Endothelial cell (in vitro differentiated cells): Measurements from ENCODE around the gene HIVEP3. TPM values are rescaled to one million over a fixed set of nuclear protein-coding genes. Genes with fewer than 3 reads are reported as not detected.
A peak's percentile ranks its signal among the peaks of the same experiment; 100 is the strongest.

Source experiments
- DNase-seq: peaks from one replicate; pipeline ENCODE4 v3.0.0; 2021; ENCODE audit warnings: low spot score
- H3K27ac Mint-ChIP-seq: one replicate; pipeline ENCODE4 v1.8.0; 2021; ENCODE audit warnings: mixed read lengths, inconsistent platforms; ENCODE audit not compliant: unreplicated experiment
- H3K27me3 Mint-ChIP-seq: one replicate; pipeline ENCODE4 v1.8.0; 2021; ENCODE audit warnings: mild to moderate bottlenecking, moderate library complexity, mixed read lengths, inconsistent platforms; ENCODE audit not compliant: unreplicated experiment
- H3K36me3 Mint-ChIP-seq: one replicate; pipeline ENCODE4 v1.8.0; 2021; ENCODE audit warnings: mild to moderate bottlenecking, low read depth, mixed read lengths, inconsistent platforms; ENCODE audit not compliant: unreplicated experiment
- H3K4me1 Mint-ChIP-seq: one replicate; pipeline ENCODE4 v1.8.0; 2021; ENCODE audit warnings: mild to moderate bottlenecking, mixed read lengths, inconsistent platforms; ENCODE audit not compliant: unreplicated experiment
- H3K4me3 Mint-ChIP-seq: one replicate; pipeline ENCODE4 v1.8.0; 2021; ENCODE audit warnings: mild to moderate bottlenecking, mixed read lengths, inconsistent platforms; ENCODE audit not compliant: unreplicated experiment
- H3K9me3 Mint-ChIP-seq: one replicate; pipeline ENCODE4 v1.8.0; 2021; ENCODE audit warnings: mixed read lengths, inconsistent platforms; ENCODE audit not compliant: unreplicated experiment
- total RNA-seq: library from RNA; stranded (reverse); fragmentation: NEBNext Ultra II Directional; extraction: Animal tissue kit (Norgen Biotek cat#: 25700); gene quantifications from one replicate; pipeline ENCODE4 v1.2.1, GENCODE V29; 2021; ENCODE audit not compliant: unreplicated experiment
- TF ChIP-seq, protein P1 (sequence below): fragments of 200-600 bp; sonication (generic); IDR thresholded peaks from one replicate; pipeline ENCODE4 v1.5.0; 2021; ENCODE audit warnings: antibody characterized with exemption; ENCODE audit not compliant: unreplicated experiment

HIVEP3 gene
- total RNA-seq, 1 donor from 2014 or later = 8.9 TPM

DNA sequence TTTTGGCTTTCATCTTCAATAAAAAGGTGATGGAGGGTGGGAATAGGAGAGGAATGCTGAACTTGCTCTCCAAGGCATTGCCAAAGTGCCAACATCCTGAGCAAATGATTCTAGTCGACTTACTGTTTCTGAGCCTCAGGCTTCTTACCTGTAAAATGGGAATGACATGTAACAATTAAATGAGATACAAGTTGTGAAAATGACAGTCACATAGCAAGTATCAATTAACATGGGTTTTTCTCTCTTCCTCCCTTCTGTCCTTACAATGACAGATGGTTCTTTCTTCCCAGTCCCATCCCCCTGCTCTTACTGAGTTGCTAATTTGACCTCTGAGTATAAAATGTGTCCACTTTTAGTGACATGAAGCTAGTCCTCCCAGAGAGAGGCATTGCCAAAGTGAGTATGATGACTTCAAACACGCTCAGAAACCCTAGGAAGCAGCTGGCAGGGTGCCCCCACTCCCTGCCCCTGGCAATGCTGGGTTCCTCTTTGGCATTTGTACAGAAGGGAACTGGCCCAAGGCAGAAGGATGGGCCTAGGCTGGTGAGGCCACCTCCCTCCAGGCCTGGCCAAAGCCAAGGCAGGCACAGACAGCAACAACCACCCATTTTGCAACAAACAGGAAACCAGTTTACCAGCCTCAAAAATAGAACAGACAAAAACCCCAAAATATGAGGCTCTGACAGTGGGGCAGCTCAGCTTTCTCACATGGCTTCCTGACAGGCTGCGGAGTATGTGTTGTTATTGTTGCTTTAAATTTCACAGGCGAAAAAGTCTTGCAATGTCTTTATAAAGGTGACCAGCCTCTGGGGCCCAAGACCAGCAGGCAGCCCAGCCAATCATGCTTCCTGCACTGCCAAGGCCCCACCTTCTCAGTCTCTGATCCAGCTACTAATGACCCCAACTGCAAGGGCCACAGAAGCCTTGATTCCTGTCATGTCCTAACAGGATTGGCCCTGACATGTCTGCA, 115.9 kb downstream of the HIVEP3 start:
- DNase-seq = no peak
- Mint-ChIP-seq H3K4me3 (no peak overlapping the region), H3K27me3 (no peaks in the 10 kb centered on the region), H3K9me3 (no peaks in the 10 kb centered on the region), H3K27ac (no peak overlapping the region), H3K36me3 (no peaks in the 10 kb centered on the region), H3K4me1 (peaks cover 7% of the 10 kb centered on the region)
- TF ChIP-seq, protein P1, sequence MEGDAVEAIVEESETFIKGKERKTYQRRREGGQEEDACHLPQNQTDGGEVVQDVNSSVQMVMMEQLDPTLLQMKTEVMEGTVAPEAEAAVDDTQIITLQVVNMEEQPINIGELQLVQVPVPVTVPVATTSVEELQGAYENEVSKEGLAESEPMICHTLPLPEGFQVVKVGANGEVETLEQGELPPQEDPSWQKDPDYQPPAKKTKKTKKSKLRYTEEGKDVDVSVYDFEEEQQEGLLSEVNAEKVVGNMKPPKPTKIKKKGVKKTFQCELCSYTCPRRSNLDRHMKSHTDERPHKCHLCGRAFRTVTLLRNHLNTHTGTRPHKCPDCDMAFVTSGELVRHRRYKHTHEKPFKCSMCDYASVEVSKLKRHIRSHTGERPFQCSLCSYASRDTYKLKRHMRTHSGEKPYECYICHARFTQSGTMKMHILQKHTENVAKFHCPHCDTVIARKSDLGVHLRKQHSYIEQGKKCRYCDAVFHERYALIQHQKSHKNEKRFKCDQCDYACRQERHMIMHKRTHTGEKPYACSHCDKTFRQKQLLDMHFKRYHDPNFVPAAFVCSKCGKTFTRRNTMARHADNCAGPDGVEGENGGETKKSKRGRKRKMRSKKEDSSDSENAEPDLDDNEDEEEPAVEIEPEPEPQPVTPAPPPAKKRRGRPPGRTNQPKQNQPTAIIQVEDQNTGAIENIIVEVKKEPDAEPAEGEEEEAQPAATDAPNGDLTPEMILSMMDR = no peak

DNA sequence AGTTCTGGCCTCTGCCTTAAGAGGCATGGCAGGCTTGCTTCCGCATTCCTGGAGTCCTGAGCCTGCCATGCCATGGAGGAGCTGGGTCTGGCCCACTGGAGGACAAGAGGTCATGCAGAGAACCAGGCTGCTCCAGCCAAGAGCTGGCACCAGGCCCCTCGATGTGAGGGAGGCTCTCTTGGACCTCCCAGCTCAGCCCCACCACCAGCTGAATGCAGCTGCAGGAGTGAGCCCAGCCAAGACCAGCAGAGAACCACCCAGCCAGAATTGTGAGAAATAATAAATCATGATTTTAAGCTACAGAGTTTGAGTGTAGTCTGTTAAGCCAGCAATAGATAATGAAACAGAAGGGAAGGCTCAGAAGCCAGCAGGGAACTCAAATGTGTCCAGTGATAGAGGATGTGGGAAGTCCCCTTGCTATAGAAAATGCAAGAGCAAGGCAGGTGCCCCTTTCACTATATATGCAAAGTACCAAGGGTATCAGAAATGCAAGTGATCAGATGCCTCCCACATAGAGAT, 118.4 kb downstream of the HIVEP3 start:
- H3K4me3 Mint-ChIP-seq = no peak overlapping the region
- DNase-seq = no peak
- TF ChIP-seq, protein P1 = no peak
- H3K27me3 Mint-ChIP-seq = no peaks in the 10 kb centered on the region
- H3K9me3 Mint-ChIP-seq = no peaks in the 10 kb centered on the region
- H3K4me1 Mint-ChIP-seq = no peaks in the 10 kb centered on the region
- no peak overlapping the region for H3K27ac Mint-ChIP-seq
- no peaks in the 10 kb centered on the region for H3K36me3 Mint-ChIP-seq

- no peak for DNase-seq
- Mint-ChIP-seq H3K4me1 (no peaks in the 10 kb centered on the region), H3K9me3 (no peaks in the 10 kb centered on the region), H3K27ac (no peak overlapping the region), H3K27me3 (no peaks in the 10 kb centered on the region), H3K4me3 (no peak overlapping the region), H3K36me3 (no peaks in the 10 kb centered on the region)
- TF ChIP-seq, protein P1 = no peak
These were observed 119.0 kb downstream of the HIVEP3 start for GRCh38 chr1:41799723-41800122.

DNA sequence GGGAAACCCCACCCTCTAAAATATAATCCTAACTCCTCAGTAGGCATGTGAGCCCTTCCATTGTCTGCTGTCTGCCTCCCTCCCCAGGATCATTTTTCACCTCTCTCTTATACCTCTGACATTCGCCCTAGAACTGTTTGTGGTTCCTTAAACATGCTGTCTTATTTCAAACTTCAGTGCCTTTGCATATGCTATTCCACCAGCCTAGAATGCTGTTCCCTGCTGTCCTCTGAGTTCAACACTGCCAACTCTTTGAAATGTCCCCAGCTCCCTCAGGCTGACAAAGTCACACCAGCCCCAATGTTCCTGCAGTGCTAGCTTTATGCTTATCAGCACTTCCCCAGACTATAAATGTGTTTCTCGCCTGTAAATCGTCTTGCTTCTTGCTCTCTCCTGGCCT, 119.5 kb downstream of the HIVEP3 start:
- no peak overlapping the region for H3K4me3 Mint-ChIP-seq
- H3K4me1 Mint-ChIP-seq = no peaks in the 10 kb centered on the region
- H3K27me3 Mint-ChIP-seq = no peaks in the 10 kb centered on the region
- TF ChIP-seq, protein P1 = no peak
- H3K9me3 Mint-ChIP-seq = no peaks in the 10 kb centered on the region
- no peak overlapping the region for H3K27ac Mint-ChIP-seq
- no peak for DNase-seq
- no peaks in the 10 kb centered on the region for H3K36me3 Mint-ChIP-seq

DNA sequence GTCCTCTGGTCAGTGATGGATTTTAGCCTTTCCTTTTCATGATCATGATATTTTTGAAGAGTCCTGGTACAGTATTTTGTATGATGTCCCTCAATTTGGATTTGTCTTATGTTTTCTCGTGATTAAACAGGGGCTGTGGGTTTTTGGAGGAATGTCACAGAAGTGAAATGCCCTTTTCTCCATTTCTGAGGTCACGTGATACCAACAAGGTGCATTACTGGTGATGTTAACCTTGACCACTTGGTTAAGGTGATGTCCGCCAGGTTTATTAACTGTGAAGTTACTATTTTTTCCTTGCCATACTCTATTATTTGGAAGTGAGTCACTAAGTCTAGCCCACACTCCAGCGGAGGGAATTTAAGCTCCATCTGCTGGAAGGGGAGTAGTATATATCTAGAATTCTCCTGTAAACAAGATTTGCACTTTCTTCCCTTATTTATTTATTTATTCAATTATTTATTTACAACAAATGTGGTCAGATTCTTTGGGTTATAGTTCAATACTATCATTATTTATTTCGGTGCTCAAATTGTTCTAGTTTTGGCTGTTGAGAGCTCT, 123.4 kb downstream of the HIVEP3 start:
- Mint-ChIP-seq H3K4me1 (no peaks in the 10 kb centered on the region), H3K27ac (no peak overlapping the region), H3K9me3 (no peaks in the 10 kb centered on the region), H3K27me3 (peaks cover 3% of the 10 kb centered on the region), H3K36me3 (no peaks in the 10 kb centered on the region), H3K4me3 (no peak overlapping the region)
- TF ChIP-seq, protein P1 = peak; percentile 15
- DNase-seq = no peak
